Measurements from ENCODE around the gene TRIM24. TPM values are rescaled to one million over a fixed set of nuclear protein-coding genes. Genes with fewer than 3 reads are reported as not detected.

The TRIM24 gene
- total RNA-seq, 1 donor from 2014 or later = 4.6 TPM

GRCh38 chr7:138538518-138538917 lies 78.5 kb downstream of the TRIM24 start:
- DNase-seq (ENCODE audit: low read depth, low spot score) = no peak

- DNase-seq (ENCODE audit: low read depth, low spot score) = no peak
Measured at GRCh38 chr7:138538997-138539644, 79.1 kb downstream of the TRIM24 start.

- no peak for DNase-seq (ENCODE audit: low read depth, low spot score)
Measured at GRCh38 chr7:138542183-138542582, 82.1 kb downstream of the TRIM24 start.

GRCh38 chr7:138543739-138544138 lies 83.7 kb downstream of the TRIM24 start:
- no peak for DNase-seq (ENCODE audit: low read depth, low spot score)

- no peak for DNase-seq (ENCODE audit: low read depth, low spot score)
Measured at GRCh38 chr7:138545123-138545522, 85.1 kb downstream of the TRIM24 start.

GRCh38 chr7:138546064-138546619 lies 86.1 kb downstream of the TRIM24 start:
- DNase-seq (ENCODE audit: low read depth, low spot score) = peak; percentile 63

GRCh38 chr7:138546829-138547228 lies 86.8 kb downstream of the TRIM24 start:
- no peak for DNase-seq (ENCODE audit: low read depth, low spot score)

GRCh38 chr7:138549082-138549481 lies 89.0 kb downstream of the TRIM24 start:
- DNase-seq (ENCODE audit: low read depth, low spot score) = peak; percentile 72

- no peak for DNase-seq (ENCODE audit: low read depth, low spot score)
Measured at GRCh38 chr7:138550337-138550736, 90.3 kb downstream of the TRIM24 start.

GRCh38 chr7:138551102-138551501 lies 91.0 kb downstream of the TRIM24 start:
- no peak for DNase-seq (ENCODE audit: low read depth, low spot score)

- no peak for DNase-seq (ENCODE audit: low read depth, low spot score)
Measured at GRCh38 chr7:138553805-138554204, 93.7 kb downstream of the TRIM24 start.

- DNase-seq (ENCODE audit: low read depth, low spot score) = no peak
Measured at GRCh38 chr7:138554674-138555073, 94.6 kb downstream of the TRIM24 start.

- no peak for DNase-seq (ENCODE audit: low read depth, low spot score)
Measured at GRCh38 chr7:138555684-138556083, 95.6 kb downstream of the TRIM24 start.

- no peak for DNase-seq (ENCODE audit: low read depth, low spot score)
Measured at GRCh38 chr7:138556771-138557484, 96.9 kb downstream of the TRIM24 start.

GRCh38 chr7:138559448-138559847 lies 99.4 kb downstream of the TRIM24 start:
- DNase-seq (ENCODE audit: low read depth, low spot score) = no peak

- no peak for DNase-seq (ENCODE audit: low read depth, low spot score)
Measured at GRCh38 chr7:138563808-138564207, 103.7 kb downstream of the TRIM24 start.

GRCh38 chr7:138564365-138564764 lies 104.3 kb downstream of the TRIM24 start:
- DNase-seq (ENCODE audit: low read depth, low spot score) = no peak

GRCh38 chr7:138565071-138565450 lies 105.0 kb downstream of the TRIM24 start:
- DNase-seq (ENCODE audit: low read depth, low spot score) = no peak

- DNase-seq (ENCODE audit: low read depth, low spot score) = no peak
Measured at GRCh38 chr7:138565451-138566114, 105.5 kb downstream of the TRIM24 start.

- no peak for DNase-seq (ENCODE audit: low read depth, low spot score)
Measured at GRCh38 chr7:138568655-138569054, 108.6 kb downstream of the TRIM24 start.

- DNase-seq (ENCODE audit: low read depth, low spot score) = no peak
Measured at GRCh38 chr7:138569418-138569817, 109.4 kb downstream of the TRIM24 start.

- DNase-seq (ENCODE audit: low read depth, low spot score) = no peak
Measured at GRCh38 chr7:138570715-138571114, 110.7 kb downstream of the TRIM24 start.

All from pulmonary artery endothelial cell (primary cell).